ENCODE results near the gene CFAP206. TPM values are rescaled to one million over a fixed set of nuclear protein-coding genes. Genes with fewer than 3 reads are reported as not detected.

Gene CFAP206
- total RNA-seq, 2 experiments from 2014 or later: not detected

DNA sequence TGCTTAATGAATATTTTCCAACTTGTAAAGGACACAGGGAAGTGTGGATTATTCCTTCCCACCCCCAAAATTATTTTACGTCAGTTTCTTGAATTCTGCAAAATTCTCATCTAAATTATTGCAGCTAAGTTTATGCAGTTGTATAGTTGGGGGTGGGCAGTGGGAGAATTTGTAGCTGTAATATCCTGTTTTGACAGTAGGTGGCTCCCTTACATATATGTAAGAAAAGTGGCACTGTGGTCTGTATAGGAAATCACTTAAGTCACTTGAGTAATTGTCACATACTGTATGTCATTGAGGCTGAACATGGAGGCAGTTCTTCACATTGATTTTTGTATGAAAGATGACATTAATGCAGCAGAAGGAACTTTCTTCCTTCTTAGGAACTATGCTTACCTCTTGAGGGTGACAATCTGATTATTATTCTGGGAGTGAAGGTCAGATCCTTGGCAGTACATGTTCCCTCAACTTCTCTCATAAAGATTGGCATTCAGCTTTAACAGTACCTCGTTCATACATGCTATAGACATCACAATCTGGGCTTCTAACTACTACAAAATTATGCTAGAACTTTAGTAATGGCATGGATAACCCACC is 14.6 kb upstream of the CFAP206 start:
- peak; percentile 56 for DNase-seq
- H3K9me3 Mint-ChIP-seq: no peaks in the 10 kb centered on the region
- CTCF ChIA-PET: interaction anchor here (0.6 to 2.0 kb wide), 21 partner anchors 8 to 683 kb away, joined by 3 to 12 read pairs (median 4); partner anchors contain the start of genes CFAP206 and SLC35A1
- no peak overlapping the region for H3K4me3 Mint-ChIP-seq
- no peaks in the 10 kb centered on the region for H3K36me3 Mint-ChIP-seq (ENCODE audit: low read depth)
- H3K27me3 Mint-ChIP-seq (ENCODE audit: low read depth): peaks cover 2% of the 10 kb centered on the region
- intact Hi-C loops (cut with micrococcal nuclease): loop anchor here (1.0 to 10.0 kb wide), 11 partner anchors 79 to 1478 kb away; partner anchors contain the start of genes CNR1 and SLC35A1
- no peaks in the 10 kb centered on the region for H3K4me1 Mint-ChIP-seq (ENCODE audit: low read depth)
- H3K27ac Mint-ChIP-seq: no peak overlapping the region

DNA sequence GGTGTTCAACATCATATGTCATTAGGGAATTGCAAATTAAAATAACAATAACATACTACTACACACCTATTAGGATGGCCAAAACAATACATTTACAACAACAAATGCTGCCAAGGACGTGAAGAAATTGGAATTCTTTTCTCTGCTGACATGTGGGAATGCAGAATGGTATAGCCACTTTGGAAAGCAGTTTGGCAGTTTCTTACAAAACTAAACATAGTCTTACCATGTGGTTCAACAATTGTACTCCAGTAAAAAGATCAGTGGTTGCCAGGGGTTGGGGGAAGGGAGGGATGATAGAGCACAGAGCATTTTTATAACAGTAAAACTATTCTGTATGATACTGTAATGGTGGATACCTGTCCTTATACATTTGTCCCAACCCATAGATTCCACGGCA is 12.3 kb upstream of the CFAP206 start:
- CTCF ChIA-PET: no interaction called here
- peaks cover 2% of the 10 kb centered on the region for H3K27me3 Mint-ChIP-seq (ENCODE audit: low read depth)

DNA sequence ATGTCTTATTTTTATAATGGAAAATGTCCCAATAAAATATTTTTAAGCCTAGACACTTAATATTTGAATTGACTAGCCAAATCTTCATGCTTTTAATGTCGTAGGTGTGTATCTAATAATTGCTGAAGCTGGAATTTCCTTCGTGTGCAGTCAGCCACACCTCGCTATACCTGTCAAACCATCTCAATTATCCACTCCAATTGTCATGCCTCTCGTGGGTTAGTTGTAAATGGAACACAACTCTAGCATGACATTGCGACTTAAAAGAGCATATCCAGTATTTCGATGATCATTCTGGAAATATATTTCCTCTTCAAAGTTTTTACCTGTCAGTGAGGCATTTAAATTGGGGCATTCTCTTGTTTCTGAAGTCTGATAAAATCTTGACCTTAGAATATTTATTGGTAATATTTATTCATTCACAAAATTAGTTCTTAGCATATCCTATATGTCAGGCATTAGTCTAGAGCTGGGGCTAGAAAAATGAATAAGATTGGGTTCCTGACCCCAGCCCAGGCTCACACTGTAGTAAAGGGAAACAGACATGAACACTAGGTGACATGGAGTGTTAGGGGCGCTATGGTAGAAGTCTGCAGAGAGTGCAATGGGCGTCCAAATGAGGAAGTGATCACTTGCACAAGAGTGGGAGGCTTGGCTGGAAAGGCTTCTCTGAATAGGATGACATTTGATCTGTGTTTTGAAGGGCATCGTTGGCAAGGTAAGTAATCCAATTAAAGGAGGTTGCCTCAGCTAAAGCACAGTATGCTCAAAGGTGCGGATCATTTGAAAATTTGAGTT is 11.0 kb upstream of the CFAP206 start:
- CTCF ChIA-PET: interaction anchor here (0.6 to 0.7 kb wide), 2 partner anchors 52 to 98 kb away, joined by 3 read pairs; partner anchors contain the start of gene C6orf163
- H3K9me3 Mint-ChIP-seq: no peaks in the 10 kb centered on the region
- H3K4me3 Mint-ChIP-seq: no peak overlapping the region
- H3K36me3 Mint-ChIP-seq (ENCODE audit: low read depth): no peaks in the 10 kb centered on the region
- no peak for DNase-seq
- intact Hi-C loops (cut with micrococcal nuclease): loop anchor here (10.0 kb wide), 2 partner anchors 398 to 438 kb away; no protein-coding TSS in a partner anchor
- no peak overlapping the region for H3K27ac Mint-ChIP-seq
- no peaks in the 10 kb centered on the region for H3K4me1 Mint-ChIP-seq (ENCODE audit: low read depth)
- peaks cover 2% of the 10 kb centered on the region for H3K27me3 Mint-ChIP-seq (ENCODE audit: low read depth)

More for the DNA sequence above, 12.3 kb upstream of the CFAP206 start:
- no peaks in the 10 kb centered on the region for H3K36me3 Mint-ChIP-seq (ENCODE audit: low read depth)
- no peaks in the 10 kb centered on the region for H3K9me3 Mint-ChIP-seq
- no peak overlapping the region for H3K27ac Mint-ChIP-seq
- DNase-seq: no peak
- no peak overlapping the region for H3K4me3 Mint-ChIP-seq
- intact Hi-C loops (cut with micrococcal nuclease): loop anchor here (10.0 kb wide), 2 partner anchors 399 to 439 kb away; no protein-coding TSS in a partner anchor
- H3K4me1 Mint-ChIP-seq (ENCODE audit: low read depth): no peaks in the 10 kb centered on the region

DNA sequence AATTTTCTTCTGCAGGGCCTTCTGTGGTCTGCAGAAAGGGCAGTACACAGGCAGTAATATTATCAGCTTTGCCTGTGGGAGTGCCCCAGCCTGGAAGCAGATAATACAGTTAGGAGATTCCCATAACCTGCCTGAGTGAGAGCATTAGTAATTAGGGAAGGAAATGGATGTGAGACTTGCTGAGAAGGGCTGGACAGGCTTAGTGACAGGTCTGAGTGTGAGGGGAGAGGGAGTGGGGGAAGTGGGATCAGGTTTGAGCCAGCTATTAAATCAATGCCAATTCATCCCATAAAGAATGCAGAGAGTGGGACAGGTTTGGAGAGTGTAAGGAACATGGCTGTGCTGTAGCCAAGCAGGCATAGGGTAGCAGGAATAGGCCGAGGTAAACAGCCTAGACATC is 10.1 kb upstream of the CFAP206 start:
- H3K27me3 Mint-ChIP-seq (ENCODE audit: low read depth): peaks cover 2% of the 10 kb centered on the region
- H3K4me1 Mint-ChIP-seq (ENCODE audit: low read depth): no peaks in the 10 kb centered on the region
- no peak overlapping the region for H3K27ac Mint-ChIP-seq
- H3K4me3 Mint-ChIP-seq: no peak overlapping the region
- no peaks in the 10 kb centered on the region for H3K36me3 Mint-ChIP-seq (ENCODE audit: low read depth)
- no peaks in the 10 kb centered on the region for H3K9me3 Mint-ChIP-seq
- DNase-seq: no peak
- intact Hi-C loops (cut with micrococcal nuclease): loop anchor here (10.0 kb wide), 2 partner anchors 397 to 437 kb away; no protein-coding TSS in a partner anchor
- CTCF ChIA-PET: no interaction called here

DNA sequence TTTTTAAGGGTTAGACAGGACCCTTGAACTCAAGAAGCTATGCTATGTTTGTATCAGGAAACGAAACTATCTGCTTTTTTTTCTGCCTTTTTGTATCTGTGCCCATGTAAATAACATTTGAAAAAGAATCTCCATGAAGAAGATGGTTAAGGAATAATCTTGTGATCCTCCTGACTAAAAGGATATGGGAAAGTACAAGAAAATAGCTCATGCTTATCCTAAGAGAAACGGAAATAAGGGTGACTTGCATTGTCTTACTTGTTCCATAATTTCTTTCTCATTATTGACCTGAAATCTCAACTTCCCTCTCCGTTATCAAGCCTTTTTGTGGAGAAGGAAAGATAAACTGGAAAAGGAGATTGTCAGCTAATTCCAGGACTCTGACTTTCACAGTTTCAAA is 5.9 kb upstream of the CFAP206 start:
- H3K9me3 Mint-ChIP-seq: no peaks in the 10 kb centered on the region
- H3K4me3 Mint-ChIP-seq: no peak overlapping the region
- no peaks in the 10 kb centered on the region for H3K4me1 Mint-ChIP-seq (ENCODE audit: low read depth)
- no peak for DNase-seq
- CTCF ChIA-PET: interaction anchor here (1.7 kb wide), 1 partner anchor 9 kb away, joined by 7 read pairs; no protein-coding TSS in a partner anchor
- no peak overlapping the region for H3K27ac Mint-ChIP-seq
- H3K36me3 Mint-ChIP-seq (ENCODE audit: low read depth): no peaks in the 10 kb centered on the region
- intact Hi-C loops (cut with micrococcal nuclease): no loop called here
- H3K27me3 Mint-ChIP-seq (ENCODE audit: low read depth): peaks cover 8% of the 10 kb centered on the region

DNA sequence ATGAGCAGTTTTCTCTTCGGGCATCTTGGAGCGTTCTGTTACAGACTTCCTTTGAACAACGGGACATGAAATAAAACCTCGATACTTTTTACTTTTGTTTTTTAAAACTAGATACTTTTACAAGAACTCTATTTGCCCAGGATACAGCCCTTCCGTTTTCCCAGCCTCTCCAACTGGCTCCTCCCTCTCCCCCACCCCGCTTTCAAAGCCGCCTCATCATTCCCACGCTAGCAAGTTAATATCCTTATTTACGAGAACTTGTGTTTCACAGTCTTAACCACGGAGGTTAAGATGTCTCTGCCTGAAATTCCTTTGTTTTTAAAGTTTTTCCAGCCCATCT is 241 bp upstream of the CFAP206 start:
- Mint-ChIP-seq H3K9me3 (no peaks in the 10 kb centered on the region), H3K4me1 (ENCODE audit: low read depth) (no peaks in the 10 kb centered on the region), H3K27ac (no peak overlapping the region), H3K36me3 (ENCODE audit: low read depth) (no peaks in the 10 kb centered on the region), H3K4me3 (peak overlapping the region; percentile 84), H3K27me3 (ENCODE audit: low read depth) (peaks cover 11% of the 10 kb centered on the region)
- CTCF ChIA-PET: interaction anchor here (1.2 to 2.5 kb wide), 3 partner anchors 14 to 341 kb away, joined by 3 to 12 read pairs (median 4); no protein-coding TSS in a partner anchor
- DNase-seq: no peak
- intact Hi-C loops (cut with micrococcal nuclease): loop anchor here (5.0 kb wide), 1 partner anchor 400 kb away; no protein-coding TSS in a partner anchor

DNA sequence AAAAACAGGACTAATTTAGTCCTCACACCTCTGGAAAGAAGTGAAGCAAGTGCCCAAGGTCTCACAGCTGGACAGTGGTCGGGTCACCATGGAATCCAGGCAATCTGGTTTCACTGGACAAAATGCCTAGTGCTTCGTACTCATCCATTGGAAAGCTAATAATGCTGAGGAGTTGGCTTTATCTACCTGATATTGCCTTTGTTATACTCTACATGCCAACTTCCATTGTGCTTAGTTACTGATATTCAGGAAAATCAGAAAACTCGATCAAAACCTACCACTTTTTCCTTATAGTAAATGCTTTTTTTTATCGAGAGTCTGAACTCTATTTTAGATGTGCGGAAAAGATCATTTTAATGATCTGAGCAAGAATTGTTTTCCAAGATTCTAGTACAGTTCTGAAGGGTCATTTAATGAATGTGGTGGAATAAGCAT is 966 bp downstream of the CFAP206 start:
- Mint-ChIP-seq H3K9me3 (no peaks in the 10 kb centered on the region), H3K27me3 (ENCODE audit: low read depth) (peaks cover 11% of the 10 kb centered on the region), H3K4me1 (ENCODE audit: low read depth) (no peaks in the 10 kb centered on the region), H3K4me3 (peak overlapping the region; percentile 84), H3K27ac (no peak overlapping the region), H3K36me3 (ENCODE audit: low read depth) (no peaks in the 10 kb centered on the region)
- CTCF ChIA-PET: interaction anchor here (0.8 to 2.5 kb wide), 4 partner anchors 15 to 342 kb away, joined by 3 to 12 read pairs (median 4); no protein-coding TSS in a partner anchor
- DNase-seq: no peak
- intact Hi-C loops (cut with micrococcal nuclease): loop anchor here (1.0 to 5.0 kb wide), 6 partner anchors 64 to 399 kb away; partner anchors contain the start of genes AKIRIN2, ORC3, SLC35A1 and SMIM8

DNA sequence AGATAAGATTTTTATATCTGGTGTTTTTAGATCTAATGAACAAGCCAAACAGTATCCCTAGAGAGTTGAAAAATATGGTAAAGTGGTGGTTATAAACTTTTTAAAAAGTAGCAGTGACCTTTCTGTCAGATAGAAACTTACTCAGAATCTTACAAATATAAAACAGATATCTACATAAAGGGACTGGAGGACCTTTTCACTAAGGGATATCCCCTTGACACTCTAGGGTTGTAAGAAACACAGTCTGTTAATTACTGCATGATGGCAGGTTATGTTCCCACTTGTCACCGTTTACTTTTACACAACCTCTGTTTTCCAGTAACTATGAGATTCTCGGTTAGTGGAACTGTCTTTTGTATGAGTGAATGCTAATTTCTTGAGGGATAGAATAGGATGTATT is 11.5 kb downstream of the CFAP206 start:
- intact Hi-C loops (cut with micrococcal nuclease): no loop called here
- H3K36me3 Mint-ChIP-seq (ENCODE audit: low read depth): no peaks in the 10 kb centered on the region
- no peak overlapping the region for H3K27ac Mint-ChIP-seq
- CTCF ChIA-PET: no interaction called here
- H3K27me3 Mint-ChIP-seq (ENCODE audit: low read depth): no peaks in the 10 kb centered on the region
- H3K4me3 Mint-ChIP-seq: no peak overlapping the region
- no peaks in the 10 kb centered on the region for H3K4me1 Mint-ChIP-seq (ENCODE audit: low read depth)
- H3K9me3 Mint-ChIP-seq: no peaks in the 10 kb centered on the region
- no peak for DNase-seq

DNA sequence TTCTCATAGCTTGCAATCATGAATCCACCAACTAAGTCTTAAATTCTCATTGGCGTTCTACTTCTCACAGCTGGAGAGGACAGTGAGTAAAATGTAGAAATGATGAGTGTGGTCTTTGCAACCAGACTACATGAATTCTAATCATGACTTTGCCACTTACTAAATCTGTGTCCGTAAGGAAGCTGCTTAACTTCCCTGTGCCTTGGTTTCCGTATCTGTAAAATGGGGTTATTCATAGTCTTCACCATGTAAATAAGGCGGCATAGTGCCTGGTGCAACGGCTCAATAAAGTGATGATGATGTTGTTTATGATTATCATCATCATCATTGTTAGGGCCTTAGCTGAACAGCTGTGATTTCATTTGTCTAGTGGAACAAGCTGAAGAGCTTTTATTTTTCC is 12.6 kb downstream of the CFAP206 start:
- H3K27ac Mint-ChIP-seq: no peak overlapping the region
- CTCF ChIA-PET: interaction anchor here (0.9 kb wide), 1 partner anchor 27 kb away, joined by 5 read pairs; no protein-coding TSS in a partner anchor
- intact Hi-C loops (cut with micrococcal nuclease): no loop called here
- H3K4me1 Mint-ChIP-seq (ENCODE audit: low read depth): no peaks in the 10 kb centered on the region
- H3K9me3 Mint-ChIP-seq: no peaks in the 10 kb centered on the region
- no peak for DNase-seq
- H3K27me3 Mint-ChIP-seq (ENCODE audit: low read depth): no peaks in the 10 kb centered on the region
- no peak overlapping the region for H3K4me3 Mint-ChIP-seq
- no peaks in the 10 kb centered on the region for H3K36me3 Mint-ChIP-seq (ENCODE audit: low read depth)

DNA sequence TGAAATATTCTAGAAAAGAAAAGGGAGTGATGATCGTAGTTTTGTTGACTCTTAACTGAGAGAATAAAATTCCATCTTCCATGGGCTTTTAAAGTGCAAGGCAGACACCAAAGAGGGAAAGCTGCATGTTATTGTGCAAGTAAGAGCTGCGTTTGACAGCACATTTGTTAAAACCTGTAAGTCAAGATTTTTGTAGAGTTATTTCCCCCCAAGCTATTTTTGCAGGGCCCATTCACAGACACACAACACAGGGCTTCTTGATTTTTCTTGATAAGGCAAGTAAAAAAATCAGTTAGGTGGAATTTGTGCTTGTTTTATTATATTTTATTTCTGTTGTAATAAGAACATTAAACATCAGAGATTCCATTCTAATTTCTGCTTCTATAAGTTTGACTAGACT is 13.8 kb downstream of the CFAP206 start:
- H3K9me3 Mint-ChIP-seq: no peaks in the 10 kb centered on the region
- H3K27ac Mint-ChIP-seq: no peak overlapping the region
- no peaks in the 10 kb centered on the region for H3K4me1 Mint-ChIP-seq (ENCODE audit: low read depth)
- H3K36me3 Mint-ChIP-seq (ENCODE audit: low read depth): no peaks in the 10 kb centered on the region
- intact Hi-C loops (cut with micrococcal nuclease): no loop called here
- H3K4me3 Mint-ChIP-seq: no peak overlapping the region
- CTCF ChIA-PET: no interaction called here
- DNase-seq: no peak
- no peaks in the 10 kb centered on the region for H3K27me3 Mint-ChIP-seq (ENCODE audit: low read depth)

DNA sequence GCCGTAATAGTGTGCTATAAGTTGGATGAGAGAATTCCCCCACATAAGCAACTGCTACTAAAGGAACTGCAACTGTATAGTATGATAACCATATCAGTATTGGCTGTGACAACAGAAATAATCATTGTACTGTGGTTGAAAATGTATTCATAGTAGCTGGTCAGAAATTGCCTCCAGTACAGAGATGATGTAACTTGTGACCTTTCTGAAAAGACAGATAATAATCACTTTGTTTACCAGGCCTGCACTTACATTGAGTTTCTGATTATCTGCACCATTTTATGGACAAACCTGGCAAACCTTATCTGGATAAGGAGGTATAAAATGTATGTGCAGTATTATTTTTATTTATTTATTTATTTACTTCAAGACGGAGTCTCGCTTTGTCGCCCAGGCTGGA is 19.0 kb downstream of the CFAP206 start:
- no peak for DNase-seq
- Mint-ChIP-seq H3K4me3 (no peak overlapping the region), H3K36me3 (ENCODE audit: low read depth) (no peaks in the 10 kb centered on the region), H3K4me1 (ENCODE audit: low read depth) (no peaks in the 10 kb centered on the region), H3K9me3 (no peaks in the 10 kb centered on the region), H3K27ac (no peak overlapping the region), H3K27me3 (ENCODE audit: low read depth) (peaks cover 8% of the 10 kb centered on the region)
- intact Hi-C loops (cut with micrococcal nuclease): no loop called here
- CTCF ChIA-PET: no interaction called here

DNA sequence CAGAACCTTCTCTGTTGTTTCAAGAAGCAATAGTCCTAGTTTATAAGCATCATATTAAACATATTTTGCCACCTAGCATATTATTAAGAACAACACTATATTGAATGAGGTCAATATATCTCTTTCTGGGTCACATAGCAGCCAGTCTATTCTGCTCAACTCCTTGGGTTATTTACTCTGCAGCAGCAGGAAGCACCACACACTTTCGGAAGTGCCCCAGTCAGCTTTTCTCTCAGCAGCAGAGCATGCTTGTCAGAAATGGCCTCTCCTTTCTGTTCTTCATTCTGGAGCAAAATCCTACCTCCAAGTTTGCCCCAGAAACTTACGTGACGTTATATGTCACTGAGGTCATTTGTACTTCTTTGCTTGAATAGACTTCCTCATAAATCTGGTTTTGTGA is 22.7 kb downstream of the CFAP206 start:
- Mint-ChIP-seq H3K4me1 (ENCODE audit: low read depth) (no peaks in the 10 kb centered on the region), H3K27ac (no peak overlapping the region), H3K36me3 (ENCODE audit: low read depth) (no peaks in the 10 kb centered on the region), H3K4me3 (no peak overlapping the region), H3K27me3 (ENCODE audit: low read depth) (peaks cover 14% of the 10 kb centered on the region), H3K9me3 (no peaks in the 10 kb centered on the region)
- intact Hi-C loops (cut with micrococcal nuclease): no loop called here
- DNase-seq: no peak
- CTCF ChIA-PET: no interaction called here

All from activated naive CD4-positive, alpha-beta T cell treated with anti-CD3 and anti-CD28 coated beads for 36 hours (primary cell).